GM19240 (cell line): ENCODE measurements around the gene STARD13.
"Not testable (repeated sequence)": the region's sequence is repeated elsewhere in the genome, so short reads cannot be mapped to it uniquely, and the experiment has no call there.

Experiments used
- DNase-seq: peaks from one replicate; pipeline ENCODE4 v3.0.0; 2011; ENCODE audit warnings: low spot score; ENCODE audit not compliant: insufficient read length

STARD13 gene

DNA sequence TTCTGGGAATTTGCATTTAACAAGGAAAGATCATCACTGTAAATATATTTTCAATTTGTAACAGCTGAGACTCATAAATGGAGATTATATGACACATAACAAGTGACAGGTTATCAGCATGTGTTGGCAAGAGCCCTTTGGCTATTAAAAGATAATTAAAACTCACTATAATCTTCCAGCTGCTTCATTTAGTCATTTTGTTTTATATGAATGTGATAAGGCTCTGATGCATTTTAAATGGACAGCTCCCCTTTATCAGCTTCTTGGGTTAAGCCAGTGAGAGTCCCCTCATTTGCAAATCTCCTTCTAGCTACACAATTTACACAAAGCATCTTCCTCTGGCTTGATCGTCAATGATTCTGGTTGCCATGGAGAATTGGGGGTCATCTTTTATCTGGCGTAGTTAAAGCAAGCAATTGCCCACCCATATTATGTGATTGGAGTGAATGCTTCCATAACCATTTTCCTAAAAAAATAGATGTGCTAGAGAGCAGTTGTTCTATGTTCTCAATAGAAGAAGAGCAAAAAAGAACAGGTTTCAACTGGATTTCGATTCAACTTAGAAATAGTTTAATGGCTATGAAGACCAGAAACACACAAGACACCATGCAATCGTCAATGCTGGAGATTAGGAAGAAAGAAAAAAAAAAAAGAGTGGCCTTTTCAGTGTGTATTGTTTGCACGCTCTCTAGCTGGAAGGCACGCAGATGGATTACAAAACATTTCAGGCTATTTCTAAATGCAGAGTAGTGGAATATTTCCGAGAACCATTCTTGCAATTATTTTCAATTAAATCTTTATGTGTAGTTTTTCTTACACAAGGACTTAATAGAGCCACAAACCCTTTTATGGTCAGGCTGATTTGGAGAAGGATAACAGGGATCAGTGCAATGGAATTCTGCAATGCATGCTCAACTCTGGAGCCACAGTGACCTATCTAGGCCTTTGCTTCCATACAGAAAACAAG lies 27.4 kb downstream of the STARD13 start:
- no peak for DNase-seq

DNA sequence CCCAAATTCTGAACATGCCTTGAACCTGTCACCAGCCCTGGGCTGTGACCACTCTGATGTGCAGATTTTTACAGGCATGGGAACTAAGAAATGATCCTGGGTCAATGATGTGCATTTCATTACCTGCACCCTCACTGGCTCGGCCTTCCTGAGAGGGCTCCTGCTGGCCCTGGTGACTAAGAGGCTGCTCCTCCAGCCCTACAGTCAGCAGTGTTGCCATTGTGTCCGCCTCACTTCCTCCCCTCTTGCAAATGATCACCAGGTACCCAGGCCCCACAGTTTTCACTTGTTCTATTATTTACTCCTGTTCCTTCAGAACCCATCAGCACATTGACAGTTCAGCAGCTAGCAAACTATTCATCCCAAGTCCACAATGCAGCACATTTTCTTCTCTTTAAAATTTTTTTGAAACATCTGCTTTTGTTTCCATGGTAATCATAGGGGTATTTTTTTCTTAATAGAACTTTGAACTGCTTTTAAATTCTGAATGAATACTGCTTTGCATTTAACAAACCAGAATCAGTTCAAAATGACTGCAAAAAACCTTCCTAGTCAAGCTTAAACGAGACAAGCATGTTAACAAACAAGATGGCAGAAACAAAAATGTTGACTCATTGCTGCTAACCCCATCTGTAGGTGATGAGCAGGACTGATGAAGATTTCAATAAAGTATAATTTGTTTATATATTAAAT lies 29.3 kb downstream of the STARD13 start:
- no peak for DNase-seq

DNA sequence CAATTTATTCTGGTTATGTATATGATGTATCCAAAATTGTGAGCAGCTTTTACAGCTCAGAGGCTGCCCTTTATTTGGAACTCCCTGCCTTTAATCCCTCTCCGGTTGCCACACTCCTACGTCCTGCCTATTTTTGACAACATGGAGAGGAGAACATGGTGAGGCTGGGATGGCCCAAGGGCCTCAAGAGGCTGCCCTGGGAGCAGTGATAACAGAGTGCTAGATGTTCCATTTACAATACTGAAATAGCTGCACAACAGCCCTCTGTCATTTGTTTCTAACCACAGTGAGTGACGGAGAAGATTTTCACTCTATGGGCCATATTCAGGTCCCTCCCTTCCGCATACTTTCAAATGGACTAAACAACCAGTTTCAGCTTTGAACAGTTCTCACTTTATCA lies 33.4 kb downstream of the STARD13 start:
- DNase-seq, result no peak

DNA sequence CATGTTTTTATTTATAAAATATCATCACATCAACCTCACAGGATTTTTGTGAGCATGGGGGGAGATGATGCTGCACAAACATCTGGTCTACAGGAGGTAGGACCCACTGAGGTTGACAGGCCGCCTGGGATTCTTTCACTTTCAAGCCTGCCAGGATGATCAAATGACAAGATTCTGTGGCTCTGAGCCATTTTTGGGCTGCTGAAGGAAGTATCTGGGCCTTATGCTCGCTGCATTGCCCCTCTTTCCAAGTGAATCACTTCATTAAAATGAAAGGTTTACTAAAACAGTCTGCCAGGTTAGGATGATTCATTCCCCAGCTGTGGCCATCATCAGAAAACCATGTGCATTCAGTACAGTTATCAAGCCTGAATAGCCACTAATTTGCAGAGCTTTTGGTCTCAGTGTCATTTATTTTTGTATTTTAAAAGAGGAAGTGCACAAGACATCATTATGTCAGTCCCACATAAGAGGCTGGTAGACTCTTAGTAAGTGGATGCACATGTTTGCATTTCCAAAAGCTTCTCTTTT lies 34.4 kb downstream of the STARD13 start:
- DNase-seq, result peak; percentile 19

DNA sequence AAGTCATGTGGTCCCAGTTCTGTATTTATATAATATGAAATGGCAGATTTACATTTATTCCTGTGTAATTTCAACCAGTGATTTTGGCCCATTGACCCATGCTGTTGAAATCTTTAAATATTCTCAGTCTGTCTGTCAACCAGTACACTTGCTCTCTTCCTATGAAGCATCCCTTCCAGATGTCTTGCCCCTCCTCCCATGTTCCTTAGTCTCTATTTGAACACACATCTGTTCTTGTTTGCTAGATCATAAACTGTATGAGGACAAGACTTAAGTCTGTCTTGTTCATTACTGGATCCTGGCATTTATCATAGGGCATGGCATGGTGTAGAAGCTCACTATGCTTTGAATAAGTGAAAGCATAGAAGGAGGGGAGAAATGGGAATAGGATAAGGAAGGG lies 34.9 kb downstream of the STARD13 start:
- no peak for DNase-seq

DNA sequence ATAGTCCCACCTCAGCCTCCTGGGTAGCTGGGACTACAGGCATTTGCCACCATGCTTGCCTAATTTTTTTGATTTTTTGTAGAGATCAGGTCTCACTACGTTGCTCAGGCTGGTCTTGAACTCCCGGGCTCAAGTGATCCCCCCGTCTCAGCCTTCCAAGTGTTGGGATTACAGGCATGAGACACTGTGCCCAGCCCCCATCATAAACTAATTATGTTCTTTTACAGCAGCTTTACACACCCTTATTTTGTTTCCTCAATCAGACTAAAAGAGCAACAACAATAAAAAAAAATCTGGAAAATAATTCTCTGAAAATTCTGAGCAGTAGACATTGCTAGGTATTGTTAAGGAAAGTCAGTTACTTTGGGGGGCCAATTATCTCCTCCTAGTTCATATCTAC lies 35.7 kb downstream of the STARD13 start:
- no peak for DNase-seq

DNA sequence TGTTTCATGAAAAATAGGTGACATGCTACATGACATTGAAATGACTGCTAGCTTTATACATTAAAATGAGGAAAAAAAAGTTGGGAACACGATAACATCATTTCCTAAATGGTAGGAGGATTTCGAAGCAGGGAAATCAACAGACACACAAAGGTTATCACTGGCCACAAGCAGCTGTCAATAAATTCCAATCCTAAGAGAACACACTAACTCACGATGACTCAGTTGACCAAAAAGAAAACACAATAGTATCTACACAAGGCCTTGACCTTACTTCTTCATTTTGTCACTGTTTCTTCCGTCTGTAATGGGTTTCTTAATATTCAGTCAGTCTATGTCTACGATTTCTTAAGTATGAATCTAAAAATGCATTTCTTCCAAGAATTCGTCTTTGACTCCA lies 36.5 kb downstream of the STARD13 start:
- no peak for DNase-seq

DNA sequence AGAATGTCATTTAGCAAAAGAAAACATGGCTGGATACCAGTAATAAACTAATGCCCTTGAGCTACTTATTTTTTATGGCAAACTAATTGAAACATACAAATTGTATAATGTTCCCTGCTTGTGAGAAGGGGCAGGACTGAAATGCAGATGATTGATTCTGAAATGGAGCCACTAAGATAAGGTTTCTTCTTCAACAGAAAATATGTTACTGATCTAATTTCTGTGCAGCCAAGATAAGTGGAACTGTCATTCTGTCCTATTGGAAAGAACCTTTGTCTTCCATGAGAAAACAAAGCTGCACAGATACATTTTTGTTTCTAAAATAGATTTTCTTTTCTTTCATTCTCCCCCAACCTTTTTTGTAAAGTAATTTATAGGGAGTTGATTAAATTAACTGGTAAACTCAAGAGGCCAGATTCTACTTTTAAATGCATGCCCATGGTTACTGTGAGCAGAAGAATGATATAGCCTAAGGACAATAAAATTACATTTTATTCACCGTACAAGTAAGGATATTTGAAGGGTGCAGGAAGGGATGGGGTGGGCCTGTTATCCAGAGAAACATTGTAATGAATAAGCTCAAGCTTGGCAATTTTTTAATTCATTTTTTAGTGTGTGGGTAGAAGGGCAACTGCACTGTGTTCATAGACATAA lies 39.9 kb downstream of the STARD13 start:
- DNase-seq, result no peak

DNA sequence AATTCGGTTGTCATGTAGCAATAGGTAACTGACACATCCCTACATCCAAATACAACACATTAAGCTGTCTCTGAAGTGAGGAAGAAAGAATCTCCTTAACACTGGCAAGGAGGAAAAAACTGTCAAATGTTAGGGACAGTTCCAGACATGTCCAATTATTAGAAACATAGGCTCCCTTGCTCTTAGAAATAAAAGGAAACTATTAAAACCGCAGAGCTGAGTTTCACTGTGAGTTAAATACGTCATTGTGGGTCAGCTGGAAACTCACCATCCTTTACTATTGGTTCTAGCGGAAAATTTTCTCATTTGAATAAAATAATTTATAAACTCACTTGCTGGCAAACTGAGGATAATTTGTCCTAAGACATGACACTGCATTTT lies 40.7 kb downstream of the STARD13 start:
- DNase-seq, result no peak

DNA sequence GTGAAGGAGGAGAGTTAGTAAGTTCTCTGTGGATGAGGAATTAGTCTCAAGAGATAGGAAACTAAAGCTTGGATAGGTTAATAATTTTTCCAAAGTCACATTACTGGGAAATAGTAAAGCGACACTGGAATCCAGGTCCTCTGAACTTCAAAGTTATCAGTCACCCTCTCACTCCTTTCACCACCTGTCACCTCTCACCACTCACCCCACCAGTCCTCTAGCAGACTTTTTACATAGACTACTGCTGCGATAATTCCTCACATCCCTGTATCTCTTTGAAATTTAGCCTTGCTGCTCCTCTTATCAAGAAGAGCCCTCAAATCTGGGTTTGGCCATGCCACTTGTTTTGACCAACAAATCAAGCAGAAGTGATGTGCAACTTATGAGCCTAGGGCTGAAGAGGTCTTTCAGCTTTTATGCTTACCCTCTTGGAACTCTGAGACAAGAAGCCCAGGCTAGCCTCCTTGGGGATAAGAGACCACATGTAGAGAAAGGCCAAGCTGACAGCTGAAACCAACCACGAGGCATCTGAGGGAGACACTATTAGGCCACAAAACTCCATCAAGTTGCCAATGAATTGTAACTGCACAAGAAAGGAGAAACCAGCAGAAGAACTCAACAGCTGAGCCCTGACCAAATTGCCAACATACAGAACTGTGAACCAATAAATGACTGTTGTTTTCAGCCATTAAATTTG lies 41.2 kb downstream of the STARD13 start:
- DNase-seq, result no peak

DNA sequence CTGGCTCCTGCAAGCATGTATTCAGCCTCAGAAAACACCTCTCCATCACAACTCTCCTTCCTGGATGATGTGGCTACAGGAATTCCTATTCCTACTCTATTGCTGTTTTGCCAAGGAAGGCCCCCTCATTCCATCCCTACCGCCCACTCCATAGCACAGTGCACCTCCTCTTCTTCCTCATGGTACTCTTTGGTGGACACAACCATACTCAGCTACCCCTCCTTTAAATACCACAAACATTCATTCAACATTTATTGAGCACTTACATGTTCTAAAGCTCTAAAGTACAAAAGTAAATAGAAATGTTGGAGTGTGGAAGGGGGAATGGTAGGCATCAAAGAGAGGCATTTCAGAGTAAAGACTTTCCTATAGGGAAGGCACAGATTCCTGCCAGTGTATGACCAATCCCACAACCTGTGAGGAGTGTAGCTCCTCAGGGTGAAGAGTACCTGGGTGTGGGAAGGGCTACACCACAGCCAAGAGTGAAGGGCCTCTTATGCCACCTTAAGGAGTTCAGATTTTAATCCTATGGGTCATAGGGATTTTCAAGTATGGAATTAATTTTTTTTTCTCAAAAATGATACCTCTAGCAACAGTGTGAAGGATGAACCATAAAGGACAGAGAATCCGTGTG lies 42.5 kb downstream of the STARD13 start:
- DNase-seq, result no peak

DNA sequence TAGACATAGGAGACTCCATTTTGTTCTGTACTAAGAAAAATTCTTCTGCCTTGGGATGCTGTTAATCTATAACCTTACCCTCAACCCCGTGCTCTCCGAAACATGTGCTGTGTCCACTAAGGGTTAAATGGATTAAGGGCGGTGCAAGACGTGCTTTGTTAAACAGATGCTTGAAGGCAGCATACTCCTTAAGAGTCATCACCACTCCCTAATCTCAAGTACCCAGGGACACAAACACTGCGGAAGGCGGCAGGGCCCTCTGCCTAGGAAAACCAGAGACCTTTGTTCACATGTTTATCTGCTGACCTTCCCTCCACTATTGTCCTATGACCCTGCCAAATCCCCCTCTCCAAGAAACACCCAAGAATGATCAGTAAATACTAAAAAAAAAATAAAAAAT lies 43.2 kb downstream of the STARD13 start:
- not testable (repeated sequence) for DNase-seq

DNA sequence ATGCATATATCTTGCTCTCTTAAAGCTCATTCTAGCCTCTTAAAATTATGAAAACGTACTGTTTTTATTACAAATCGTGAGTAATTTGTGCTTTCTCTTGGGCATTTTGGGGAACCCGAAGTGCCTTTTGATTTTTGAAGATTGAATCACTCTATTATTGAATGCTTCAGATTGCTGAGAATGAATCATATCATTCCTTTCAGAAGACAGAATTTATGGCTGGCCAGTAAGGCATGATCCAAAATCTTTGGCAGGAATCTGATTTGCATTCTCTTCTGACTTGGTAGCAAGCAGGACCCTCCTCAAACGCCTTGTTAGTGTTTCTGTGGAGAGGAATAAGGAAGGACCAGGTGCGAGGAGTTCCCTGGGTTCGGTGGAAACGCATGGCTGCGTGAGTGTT lies 49.5 kb downstream of the STARD13 start:
- no peak for DNase-seq

DNA sequence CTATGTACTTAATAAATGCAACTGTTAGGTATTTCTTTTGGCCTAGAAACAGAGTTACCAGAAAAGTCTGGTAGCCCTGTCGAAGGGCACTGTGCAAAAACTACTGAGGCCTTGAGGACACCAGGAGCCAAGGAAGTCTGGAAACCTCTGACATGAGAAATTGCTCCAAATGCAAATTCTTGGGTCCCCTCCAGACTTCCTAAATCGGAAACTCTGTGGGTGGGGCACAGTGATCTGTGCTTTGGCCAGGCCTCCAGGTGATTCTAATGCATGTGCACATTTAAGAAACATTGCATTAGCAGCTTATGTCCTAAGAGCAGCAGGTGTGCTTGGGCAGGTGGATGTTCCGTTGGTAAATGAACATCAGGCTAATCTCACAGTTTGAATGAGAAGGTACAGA lies 50.0 kb downstream of the STARD13 start:
- no peak for DNase-seq

DNA sequence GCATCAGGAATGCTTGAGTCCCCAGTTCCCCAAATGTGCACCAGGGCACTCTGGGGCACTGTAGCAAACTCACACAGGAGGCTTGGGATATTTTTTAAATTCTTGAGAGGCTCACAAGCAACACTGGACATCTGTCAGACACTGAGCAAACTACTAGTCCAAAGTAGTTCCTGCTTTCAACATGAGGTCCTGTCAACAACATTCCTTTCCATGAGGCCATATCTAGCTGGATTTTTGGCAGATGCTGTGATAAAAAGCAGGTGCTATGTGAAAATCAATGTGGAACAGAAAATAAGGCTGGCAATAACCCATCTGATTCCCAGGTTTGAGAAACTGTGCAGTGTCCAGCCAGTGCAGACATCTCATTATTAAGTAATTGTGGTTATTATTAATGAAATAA lies 50.5 kb downstream of the STARD13 start:
- DNase-seq, result no peak

DNA sequence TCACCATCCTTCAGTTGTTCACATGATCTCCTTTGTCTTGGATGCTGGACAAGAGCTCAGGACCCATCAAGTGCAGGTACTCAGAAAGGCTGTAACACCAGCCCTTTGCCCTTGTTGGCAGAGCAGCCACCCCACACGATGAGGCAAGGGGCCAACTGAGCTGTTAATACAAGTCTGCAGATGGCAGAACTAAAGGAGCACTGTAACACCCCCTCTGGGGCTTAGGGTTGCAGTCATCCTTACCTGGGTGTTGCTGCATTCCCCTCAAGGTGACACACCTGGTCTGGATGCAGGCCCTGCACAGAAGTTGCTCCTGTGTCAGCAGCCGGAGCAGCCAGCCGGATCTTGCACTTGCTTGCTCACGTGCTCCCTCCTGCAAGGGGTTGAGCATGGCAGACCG lies 52.0 kb downstream of the STARD13 start:
- DNase-seq, result no peak

DNA sequence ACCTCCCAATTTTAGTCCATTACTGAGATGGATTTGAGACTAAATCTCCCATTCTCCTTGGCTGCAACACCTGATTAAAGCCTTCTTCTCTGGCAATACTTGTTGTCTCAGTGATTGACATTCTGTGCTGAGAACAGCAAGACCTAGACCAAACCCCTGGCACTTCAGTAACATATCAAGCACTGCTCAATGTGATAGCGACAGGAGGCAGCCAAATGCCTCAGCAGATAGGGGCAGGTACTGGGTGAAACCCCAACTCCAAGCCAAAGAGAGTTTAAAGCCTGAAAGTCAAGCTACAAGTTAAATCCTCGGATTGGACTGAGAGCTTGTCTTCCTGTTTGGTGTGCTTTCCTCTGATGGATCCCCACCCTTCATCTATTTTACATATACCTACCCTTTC lies 52.7 kb downstream of the STARD13 start:
- no peak for DNase-seq

DNA sequence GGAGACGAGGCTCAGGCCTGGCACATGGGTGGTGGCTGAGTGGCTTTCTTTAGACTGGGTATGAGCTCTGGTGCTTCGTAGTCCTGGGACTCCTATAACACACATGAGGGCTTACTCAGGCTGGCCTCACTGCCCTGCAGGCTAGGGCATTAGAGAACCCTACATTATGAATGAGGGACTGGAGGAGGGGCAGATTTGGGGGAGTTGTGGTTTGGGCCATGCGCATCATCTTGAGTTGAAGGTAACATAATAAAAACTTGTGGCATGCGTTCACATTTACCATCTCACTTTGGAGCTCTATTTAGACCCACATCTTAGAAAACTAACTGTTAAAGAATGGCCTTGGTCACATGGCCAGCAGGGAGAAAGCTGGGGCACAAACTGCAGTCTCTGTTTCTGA lies 54.2 kb downstream of the STARD13 start:
- DNase-seq, result no peak

DNA sequence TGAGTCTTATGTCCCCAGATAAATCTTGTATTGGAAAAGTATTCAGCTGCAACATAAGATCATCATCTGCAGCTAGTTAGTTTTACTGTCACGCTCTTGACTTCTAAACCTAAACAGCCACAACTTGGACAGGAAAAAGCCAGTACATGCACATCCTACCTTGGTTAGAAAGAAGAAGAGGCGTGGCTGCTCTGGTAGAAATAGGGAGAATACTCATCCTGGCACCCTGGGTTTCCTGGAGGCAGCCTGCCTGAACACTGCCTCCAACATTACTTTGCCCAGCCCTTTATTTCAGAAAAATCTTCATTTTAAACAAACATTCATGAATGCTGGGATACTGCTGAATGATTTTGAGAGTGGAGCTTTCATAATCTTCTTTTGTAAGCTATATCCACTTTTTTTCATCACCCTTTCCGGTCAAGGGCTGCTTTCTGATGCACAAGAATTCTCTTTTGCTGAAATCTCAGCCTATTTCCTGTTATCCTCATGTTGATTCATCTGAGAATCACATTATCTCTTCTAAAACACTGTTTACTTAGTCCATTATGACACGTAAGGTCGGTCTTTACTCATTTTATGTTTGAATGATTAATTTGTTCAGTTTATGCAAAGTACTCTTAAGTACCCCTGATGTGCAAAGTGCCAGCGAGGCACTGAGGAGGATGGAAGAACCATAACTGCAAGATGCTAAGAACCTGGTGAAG lies 55.2 kb downstream of the STARD13 start:
- DNase-seq, result no peak

DNA sequence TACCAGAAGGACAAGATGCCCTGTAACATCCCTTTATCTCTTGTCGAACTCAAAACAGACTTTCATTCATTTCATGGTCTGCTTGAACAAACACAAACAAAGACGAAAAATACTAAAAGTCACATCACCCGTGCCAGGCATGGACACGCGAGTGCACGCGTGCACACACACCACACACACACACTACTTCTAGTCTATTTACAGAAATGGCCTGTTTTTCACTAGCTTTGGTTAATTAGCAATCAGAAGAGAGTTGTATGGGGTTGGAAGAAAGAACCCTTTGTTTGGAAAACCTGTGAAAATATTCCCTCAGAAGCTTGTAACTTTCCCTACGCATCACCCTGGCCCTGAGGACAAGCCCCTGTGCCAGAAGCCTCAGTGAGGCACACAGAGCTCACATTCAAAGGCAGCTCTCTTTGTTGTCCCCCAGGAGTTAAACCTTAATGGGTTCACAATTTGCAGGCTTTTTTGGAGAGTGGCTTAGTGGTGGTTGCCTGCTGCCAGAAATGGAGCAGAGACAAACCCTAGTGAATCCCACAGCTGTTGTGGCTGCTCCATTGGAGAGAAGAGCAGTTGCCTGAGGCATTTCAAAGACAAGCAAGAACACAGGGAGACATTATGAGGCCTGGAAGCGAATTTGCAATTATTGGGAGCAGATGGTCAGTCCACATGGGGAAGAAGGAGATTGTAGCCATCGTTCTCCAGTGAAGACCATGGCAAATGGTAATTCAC lies 55.9 kb downstream of the STARD13 start:
- DNase-seq, result no peak
